Activated naive CD4-positive, alpha-beta T cell treated with anti-CD3 and anti-CD28 coated beads for 36 hours (primary cell): ENCODE measurements around the gene FASTK. TPM values are rescaled to one million over a fixed set of nuclear protein-coding genes. Genes with fewer than 3 reads are reported as not detected.
A peak's percentile ranks its signal among the peaks of the same experiment; 100 is the strongest.
"Not testable (repeated sequence)": the region's sequence is repeated elsewhere in the genome, so short reads cannot be mapped to it uniquely, and the experiment has no call there.

ENCODE experiments used
- CTCF ChIA-PET: fragments of 350-600 bp; sonication (Branson Sonifier 250); formaldehyde crosslinking; loops from one replicate; lab custom pipeline; 2021; ENCODE audit warnings: antibody characterized with exemption; lab: Charles Lee
- DNase-seq: peaks from one replicate; pipeline ENCODE4 v3.0.0-alpha.2; 2020
- H3K27ac Mint-ChIP-seq: one replicate; pipeline ENCODE4 v1.8.0; 2021; ENCODE audit warnings: mild to moderate bottlenecking, mixed read lengths
- H3K27me3 Mint-ChIP-seq: one replicate; pipeline ENCODE4 v1.8.0; 2021; ENCODE audit warnings: low read depth, mixed read lengths
- H3K36me3 Mint-ChIP-seq: one replicate; pipeline ENCODE4 v1.8.0; 2021; ENCODE audit warnings: low read depth, mixed read lengths
- H3K4me1 Mint-ChIP-seq: one replicate; pipeline ENCODE4 v1.8.0; 2021; ENCODE audit warnings: low read depth, mixed read lengths
- H3K4me3 Mint-ChIP-seq: one replicate; pipeline ENCODE4 v1.8.0; 2021; ENCODE audit warnings: mild to moderate bottlenecking, moderate library complexity, mixed read lengths
- H3K9me3 Mint-ChIP-seq: one replicate; pipeline ENCODE4 v1.8.0; 2021; ENCODE audit warnings: mixed read lengths
- intact Hi-C: fragments of 100-400 bp; cut with micrococcal nuclease; formaldehyde crosslinking; loops from one replicate; pipeline ENCODE4 v1.15.1; 2023
- total RNA-seq, 2 experiments: library from RNA; stranded (reverse); gene quantifications; one replicate each; pipeline ENCODE4 v1.2.3, GENCODE V29; 2021

The FASTK gene
- total RNA-seq, 2 experiments from 2014 or later, result 43.6 to 45.7 TPM

DNA sequence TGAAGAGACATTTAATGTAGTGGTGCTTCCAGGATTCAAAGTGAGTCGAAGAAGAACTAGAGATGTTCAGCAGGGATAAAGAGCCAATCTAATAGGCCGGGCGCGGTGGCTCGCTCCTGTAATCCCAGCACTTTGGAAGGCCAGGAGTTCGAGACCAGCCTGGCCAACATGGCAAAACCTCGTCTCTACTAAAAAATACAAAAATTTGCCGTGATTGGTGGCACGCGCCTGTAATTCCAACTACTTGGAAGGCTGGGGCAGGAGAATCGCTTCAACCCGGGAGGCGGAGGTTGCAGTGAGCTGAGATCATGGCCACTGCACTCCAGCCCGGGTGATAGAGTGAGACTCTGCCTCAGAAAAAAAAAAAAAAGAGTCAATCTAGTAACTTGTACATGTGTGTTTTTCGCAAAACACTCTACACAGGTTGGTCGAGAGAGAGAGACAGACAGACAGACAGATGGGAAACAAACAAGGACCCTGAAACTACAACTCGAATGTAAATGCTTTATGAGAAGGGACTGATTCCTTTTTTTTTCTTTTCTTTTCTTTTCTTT lies 51.6 kb downstream of the FASTK start:
- no peaks in the 10 kb centered on the region for H3K27me3 Mint-ChIP-seq
- DNase-seq, result no peak
- H3K4me1 Mint-ChIP-seq, result peaks cover 20% of the 10 kb centered on the region
- H3K27ac Mint-ChIP-seq, result peak overlapping the region; percentile 90
- peaks cover 5% of the 10 kb centered on the region for H3K36me3 Mint-ChIP-seq
- H3K9me3 Mint-ChIP-seq, result no peaks in the 10 kb centered on the region
- CTCF ChIA-PET, result interaction anchor here (1.4 to 2.7 kb wide), 2 partner anchors 10 kb away, joined by 8 to 12 read pairs; no protein-coding TSS in a partner anchor
- peak overlapping the region; percentile 91 for H3K4me3 Mint-ChIP-seq
- intact Hi-C loops, result loop anchor here (1.0 to 2.0 kb wide), 4 partner anchors 29 to 198 kb away; partner anchors contain the start of genes ABCF2 and FASTK

DNA sequence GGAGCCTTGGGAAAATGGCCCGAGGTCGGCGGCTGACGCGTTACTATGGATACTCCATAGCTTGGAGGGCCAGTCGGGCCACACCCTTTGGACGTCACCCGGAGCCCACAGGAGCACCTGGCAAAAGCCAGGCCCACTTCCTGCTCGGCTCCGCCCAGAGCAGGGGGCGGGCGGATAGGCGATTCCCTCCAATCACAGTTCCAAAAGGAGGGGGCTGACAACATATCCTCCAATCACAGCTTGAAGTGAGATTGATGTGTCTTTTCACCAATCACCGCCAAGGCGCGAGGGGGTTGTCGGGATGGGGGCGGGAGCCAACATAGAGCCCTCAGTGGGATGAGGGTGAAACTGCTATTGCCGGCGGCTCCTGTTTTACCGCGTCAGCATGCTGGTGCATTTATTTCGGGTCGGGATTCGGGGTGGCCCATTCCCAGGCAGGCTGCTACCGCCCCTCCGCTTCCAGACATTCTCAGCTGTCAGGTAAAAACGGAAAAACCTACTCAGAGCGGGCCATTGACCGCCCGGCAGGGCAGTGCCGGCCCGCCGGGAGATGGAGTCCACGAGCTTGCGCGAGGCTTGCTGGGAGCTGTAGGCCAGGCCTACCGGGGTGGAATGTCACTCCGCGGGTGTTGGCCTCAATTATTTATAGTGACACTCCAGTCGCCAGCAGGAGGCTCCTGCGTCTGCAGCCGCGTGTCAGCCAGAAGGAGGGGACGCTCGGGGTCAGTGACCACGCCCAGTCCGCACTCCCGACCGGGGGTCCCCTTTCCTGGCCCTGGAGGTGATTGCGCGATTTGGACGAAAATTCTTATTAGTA lies 52.3 kb downstream of the FASTK start, which contains the start of gene ABCB8:
Gene ABCB8, plus strand, starts transcription at position 320 of the 817 bp plus-strand sequence. Its CDS starts 66 bp downstream, at position 386.
- intact Hi-C loops, result loop anchor here (1.0 to 2.0 kb wide), 4 partner anchors 30 to 198 kb away; partner anchors contain the start of genes ABCF2 and FASTK

DNA sequence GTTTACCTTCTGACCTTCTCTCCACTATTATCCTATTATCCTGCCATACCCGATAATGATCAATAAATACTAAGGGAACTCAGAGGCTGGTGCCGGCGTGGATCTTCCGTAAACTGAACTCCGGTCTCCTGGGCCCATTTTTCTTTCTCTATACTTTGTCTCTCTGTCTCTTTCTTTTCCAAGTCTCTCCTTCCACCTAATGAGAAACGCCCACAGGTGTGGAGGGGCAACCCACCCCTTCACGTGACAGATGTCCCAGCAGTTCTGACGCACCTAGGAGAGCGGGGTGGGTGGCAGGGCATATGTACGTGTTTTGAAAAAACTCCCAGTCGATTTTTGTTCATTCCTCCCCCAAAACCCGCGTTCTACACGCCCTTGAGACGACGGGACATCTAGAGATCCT lies 52.9 kb downstream of the FASTK start:
- DNase-seq, H3K9me3 Mint-ChIP-seq, H3K36me3 Mint-ChIP-seq, H3K27me3 Mint-ChIP-seq: not testable (repeated sequence)
- Mint-ChIP-seq H3K4me1 (peaks cover 20% of the 10 kb centered on the region), H3K27ac (peak overlapping the region; percentile 90), H3K4me3 (peak overlapping the region; percentile 91)
- CTCF ChIA-PET, result interaction anchor here (0.6 to 2.7 kb wide), 5 partner anchors 9 to 270 kb away, joined by 3 to 12 read pairs (median 8); no protein-coding TSS in a partner anchor
- intact Hi-C loops, result loop anchor here (1.0 to 2.0 kb wide), 4 partner anchors 31 to 199 kb away; partner anchors contain the start of genes ABCF2 and FASTK

More for the DNA sequence above, 52.3 kb downstream of the FASTK start, which contains the start of gene ABCB8:
- H3K9me3 Mint-ChIP-seq, result no peaks in the 10 kb centered on the region
- H3K4me3 Mint-ChIP-seq, result peak within 1 kb of the TSS; percentile 91
- CTCF ChIA-PET, result interaction anchor here (0.6 to 2.7 kb wide), 5 partner anchors 10 to 270 kb away, joined by 3 to 12 read pairs (median 8); no protein-coding TSS in a partner anchor
- peak; percentile 100 for DNase-seq
- no peaks in the 10 kb centered on the region for H3K27me3 Mint-ChIP-seq
- peak within 1 kb of the TSS; percentile 90 for H3K27ac Mint-ChIP-seq
- peaks cover 20% of the 10 kb centered on the region for H3K4me1 Mint-ChIP-seq
- peaks cover 5% of the 10 kb centered on the region for H3K36me3 Mint-ChIP-seq

DNA sequence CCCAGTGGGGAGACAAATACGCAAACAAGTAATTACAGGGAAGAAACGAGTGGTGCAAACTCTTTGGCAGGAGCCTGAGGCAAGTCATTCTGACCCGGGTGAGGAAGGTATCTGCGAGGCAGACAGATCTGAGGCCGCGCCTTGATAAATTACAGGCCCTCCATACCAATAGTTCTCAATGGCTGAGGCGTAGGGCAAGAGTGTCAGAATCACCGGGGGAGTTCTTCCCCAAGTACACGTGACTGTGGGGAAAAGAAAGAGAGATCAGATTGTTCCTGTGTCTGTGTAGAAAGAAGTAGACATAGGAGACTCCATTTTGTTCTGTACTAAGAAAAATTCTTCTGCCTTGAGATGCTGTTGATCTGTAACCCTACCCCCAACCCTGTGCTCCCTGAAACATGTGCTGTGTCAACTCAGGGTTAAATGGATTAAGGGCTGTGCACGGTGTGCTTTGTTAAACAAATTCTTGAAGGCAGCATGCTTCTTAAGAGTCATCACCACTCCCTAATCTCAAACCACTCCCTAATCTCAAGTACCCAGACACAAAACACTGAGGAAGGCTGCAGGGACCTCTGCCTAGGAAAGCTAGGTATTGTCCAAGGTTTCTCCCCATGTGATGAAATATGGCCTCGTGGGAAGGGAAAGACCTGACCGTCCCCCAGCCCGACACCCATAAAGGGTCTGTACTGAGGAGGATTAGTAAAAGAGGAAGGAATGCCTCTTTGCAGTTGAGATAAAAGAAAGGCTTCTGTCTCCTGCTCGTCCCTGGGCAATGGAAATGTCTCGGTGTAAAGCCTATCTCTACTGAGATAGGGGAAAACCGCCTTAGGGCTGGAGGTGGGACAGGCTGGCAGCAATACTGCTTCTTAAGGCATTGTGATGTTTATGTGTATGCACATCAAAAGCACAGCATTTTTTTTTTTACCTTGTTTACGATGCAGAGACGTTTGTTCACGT lies 53.6 kb downstream of the FASTK start:
- intact Hi-C loops, H3K36me3 Mint-ChIP-seq, H3K27me3 Mint-ChIP-seq, H3K9me3 Mint-ChIP-seq, DNase-seq: not testable (repeated sequence)
- peak overlapping the region; percentile 91 for H3K4me3 Mint-ChIP-seq
- H3K27ac Mint-ChIP-seq, result peak overlapping the region; percentile 90
- CTCF ChIA-PET, result interaction anchor here (1.1 to 2.7 kb wide), 5 partner anchors 8 to 84 kb away, joined by 3 to 12 read pairs (median 8); no protein-coding TSS in a partner anchor
- peaks cover 20% of the 10 kb centered on the region for H3K4me1 Mint-ChIP-seq

Other genes starting within 250 kb of the FASTK start
- gene AOC1, start 228.3 kb downstream of the FASTK start, total RNA-seq, result not detected
- gene KCNH2, start 102.5 kb downstream of the FASTK start, total RNA-seq, result under 1 TPM; 0.17 to 0.19 TPM
- gene NOS3, start 89.8 kb downstream of the FASTK start, total RNA-seq, result 1 to 10 TPM; 7.1 to 9.2 TPM
- gene ATG9B, start 56.3 kb downstream of the FASTK start, total RNA-seq, result 1 to 10 TPM; 2.8 to 4.0 TPM
- gene ABCB8, start 52.4 kb downstream of the FASTK start, total RNA-seq, result 10 to 100 TPM; 41.3 to 47.8 TPM
- gene ASIC3, start 32.3 kb downstream of the FASTK start, total RNA-seq, result 1 to 10 TPM; 6.8 to 7.9 TPM
- gene CDK5, start 22.9 kb downstream of the FASTK start, total RNA-seq, result 10 to 100 TPM in 1 of 2 experiments, 1 to 10 TPM in 1; 10.0 to 10.1 TPM
- gene SLC4A2, start 21.2 kb downstream of the FASTK start, total RNA-seq, result 10 to 100 TPM; 25.6 to 29.7 TPM
- 10 to 100 TPM; 30.2 to 35.0 TPM for gene TMUB1, start 2.7 kb upstream of the FASTK start, total RNA-seq
- 10 to 100 TPM; 16.7 to 17.7 TPM for gene AGAP3, start 5.7 kb upstream of the FASTK start, total RNA-seq
- gene GBX1, start 86.9 kb upstream of the FASTK start, total RNA-seq, result not detected
- not detected for gene ASB10, start 106.4 kb upstream of the FASTK start, total RNA-seq
- gene H2BK1, start 129.7 kb upstream of the FASTK start, total RNA-seq, result not detected
- 10 to 100 TPM; 33.9 to 35.5 TPM for gene ABCF2, start 146.4 kb upstream of the FASTK start, total RNA-seq
- 10 to 100 TPM; 21.0 TPM for gene CHPF2, start 151.7 kb upstream of the FASTK start, total RNA-seq
- 1 to 10 TPM; 4.5 to 5.8 TPM for gene SMARCD3, start 167.9 kb upstream of the FASTK start, total RNA-seq